Islet of Langerhans (tissue), 1 donor: ENCODE results near the gene TMBIM4.

Source experiments
- FAIRE-seq: peaks from one replicate; lab custom pipeline; 2011; peaks lifted over from hg19 to GRCh38; lab: Jason Lieb, UNC

Gene TMBIM4

GRCh38 chr12:66087365-66087943 lies 82.3 kb downstream of the TMBIM4 start:
- FAIRE-seq: peak; percentile 90

- no peak for FAIRE-seq
Observed at GRCh38 chr12:66085998-66086397, 83.8 kb downstream of the TMBIM4 start.
